ENCODE results near the gene MED15. TPM values are rescaled to one million over a fixed set of nuclear protein-coding genes. Genes with fewer than 3 reads are reported as not detected.

Gene MED15
- total and polyA plus RNA-seq, 2 of the 8 experiments (the other 6 are each of a cell fraction or from before 2014, with no cell fraction given), result 28.3 to 57.1 TPM

DNA sequence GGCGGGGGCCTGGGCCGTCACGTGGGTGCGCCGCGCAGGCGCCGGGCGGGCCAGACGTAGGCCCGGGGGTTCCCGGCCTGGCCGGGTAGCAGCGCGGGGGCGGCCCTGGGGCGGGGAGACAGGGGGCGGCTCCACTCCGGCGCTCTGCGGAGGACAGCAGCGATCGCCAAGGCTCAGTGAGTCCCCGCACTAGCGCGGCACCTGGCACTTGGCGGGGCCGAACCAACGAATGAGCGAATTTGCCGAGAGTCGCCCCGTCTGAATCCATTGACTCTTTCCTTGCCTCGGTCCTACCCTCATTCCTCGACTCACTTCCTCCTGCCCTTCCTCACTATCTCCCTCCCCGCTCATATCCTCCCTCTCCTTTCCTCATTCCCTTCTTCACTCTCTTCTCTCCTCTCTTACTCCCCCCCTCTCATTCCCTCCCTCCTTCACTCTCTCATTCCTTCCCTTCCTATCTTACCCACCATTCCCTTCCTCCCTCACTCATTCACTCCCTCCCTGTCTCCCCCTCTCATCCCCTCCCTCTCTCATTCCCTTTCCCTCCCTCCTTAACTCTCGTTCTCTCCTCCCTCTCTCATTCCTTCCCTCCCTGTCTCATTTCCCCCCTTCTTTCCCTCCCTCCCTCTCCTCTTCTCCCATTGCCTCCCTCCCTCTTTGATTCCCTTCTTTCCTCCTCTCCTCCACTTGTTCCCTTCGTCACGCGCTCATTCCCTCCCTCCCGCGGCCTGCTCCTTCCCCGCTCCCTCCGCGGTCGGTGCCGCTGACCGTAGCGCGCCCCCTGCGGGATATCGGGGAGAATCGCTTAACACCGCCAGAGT, 11.3 kb upstream of the MED15 start (continued):
- no peak for TF ChIP-seq RNF2 (IDR thresholded peaks at IDR 0.05; ENCODE audit: borderline replicate concordance, low read depth, low read length, missing control alignments, poor library complexity, severe bottlenecking)
- TF ChIP-seq SUZ12 (IDR thresholded peaks at IDR 0.05; ENCODE audit: low read length), result no peak
- TF ChIP-seq RBBP5 (IDR thresholded peaks at IDR 0.05; ENCODE audit: borderline replicate concordance, low read depth, low read length), result peak; percentile 96
- TF ChIP-seq SAP30 (IDR thresholded peaks at IDR 0.05; ENCODE audit: insufficient read depth, insufficient replicate concordance, low read length), result no peak
- peak; percentile 95 for TF ChIP-seq ASH2L (IDR thresholded peaks at IDR 0.05; ENCODE audit: low read length)

Data from H1 (cell line).